Caco-2 (cell line): ENCODE measurements around the gene POLR1A. TPM values are rescaled to one million over a fixed set of nuclear protein-coding genes. Genes with fewer than 3 reads are reported as not detected.

ENCODE experiments used
- BruUV-seq: library from RNA; stranded (reverse); fragments of 400-500 nt; replicated peaks from 2 replicates; lab custom pipeline; 2021; lab: Mats Ljungman, UMichigan
- CTCF ChIA-PET: fragments of 300-600 bp; sonication (Branson Sonifier 250); formaldehyde crosslinking; loops from one replicate; lab custom pipeline; 2022; ENCODE audit warnings: antibody characterized with exemption; lab: Charles Lee
- POLR2A ChIA-PET: fragments of 300-600 bp; sonication (Branson Sonifier 250); formaldehyde crosslinking; loops from one replicate; lab custom pipeline; 2022; ENCODE audit warnings: antibody characterized with exemption; lab: Charles Lee
- DNase-seq, 2 experiments: peaks; one replicate each; pipeline versions ENCODE4 v3.0.0 to v3.0.0-alpha.2; 2020 to 2022
- H3K27me3 ChIP-seq: replicated peaks from 2 replicates; pipeline ENCODE4 v1.6.0; 2011; ENCODE audit warnings: low read length; ENCODE audit not compliant: control insufficient read depth, insufficient read depth
- H3K36me3 ChIP-seq: 2 replicates; pipeline ENCODE4 v1.5.1; 2011; ENCODE audit warnings: low read length; ENCODE audit not compliant: control insufficient read depth, insufficient read depth
- H3K4me1 ChIP-seq: fragments of 250-450 bp; sonication (Bioruptor Pico); 2 replicates; pipeline ENCODE4 v1.5.1; 2020; ENCODE audit warnings: mild to moderate bottlenecking
- H3K4me3 ChIP-seq: 2 replicates; pipeline ENCODE4 v1.5.1; 2011; ENCODE audit warnings: low read depth, mild to moderate bottlenecking, control low read depth, low read length
- H3K9me3 ChIP-seq: fragments of 250-450 bp; sonication (Bioruptor Pico); 2 replicates; pipeline ENCODE4 v1.5.1; 2020; ENCODE audit warnings: mild to moderate bottlenecking, moderate library complexity
- H3K27ac Mint-ChIP-seq: one replicate; pipeline ENCODE4 v1.8.0; 2022; ENCODE audit warnings: mixed read lengths; ENCODE audit not compliant: unreplicated experiment
- H3K27me3 Mint-ChIP-seq: one replicate; pipeline ENCODE4 v1.8.0; 2022; ENCODE audit warnings: mixed read lengths; ENCODE audit not compliant: insufficient read depth, unreplicated experiment
- H3K36me3 Mint-ChIP-seq: one replicate; pipeline ENCODE4 v1.8.0; 2022; ENCODE audit warnings: mild to moderate bottlenecking, mixed read lengths; ENCODE audit not compliant: insufficient read depth, unreplicated experiment
- H3K4me1 Mint-ChIP-seq: one replicate; pipeline ENCODE4 v1.8.0; 2022; ENCODE audit warnings: low read depth, mixed read lengths; ENCODE audit not compliant: unreplicated experiment
- H3K4me3 Mint-ChIP-seq: one replicate; pipeline ENCODE4 v1.8.0; 2022; ENCODE audit warnings: mild to moderate bottlenecking, moderate library complexity, mixed read lengths; ENCODE audit not compliant: unreplicated experiment
- H3K9me3 Mint-ChIP-seq: one replicate; pipeline ENCODE4 v1.8.0; 2022; ENCODE audit warnings: mixed read lengths; ENCODE audit not compliant: unreplicated experiment
- CTCF ChIP-seq, 2 experiments: fragments of 200-600 bp in 1 of 2; IDR thresholded peaks; 1 replicate in 1 of 2; 2 replicates in 1 of 2; pipeline versions ENCODE4 v1.5.1 to v1.8.0; 2011 to 2022; ENCODE audit warnings: antibody characterized with exemption in 1 of 2, control low read depth in 1 of 2, inconsistent platforms in 1 of 2, low read depth in 1 of 2, low read length in 1 of 2, mild to moderate bottlenecking in 1 of 2, moderate library complexity in 1 of 2; ENCODE audit not compliant: insufficient read depth in 1 of 2, severe bottlenecking in 1 of 2, unreplicated experiment in 1 of 2
- intact Hi-C: fragments of 100-400 bp; cut with micrococcal nuclease; formaldehyde crosslinking; loops from one replicate; pipeline ENCODE4 v1.10.0; 2022; ENCODE audit not compliant: unreplicated experiment
- total RNA-seq: library from RNA; stranded (reverse); gene quantifications from 2 replicates; pipeline ENCODE4 v1.2.3, GENCODE V29; 2022

POLR1A gene
- total RNA-seq, 1 experiment from 2014 or later: 73.8 TPM

- H3K4me1 Mint-ChIP-seq: peaks cover 6% of the 10 kb centered on the region
- intact Hi-C loops: no loop called here
- no peaks in the 10 kb centered on the region for H3K36me3 Mint-ChIP-seq
- H3K9me3 Mint-ChIP-seq: peaks cover 23% of the 10 kb centered on the region
- BruUV-seq: no TSS peak
- CTCF ChIA-PET: no interaction called here
- Histone ChIP-seq H3K4me1 (peaks cover 6% of the 10 kb centered on the region), H3K9me3 (peaks cover 10% of the 10 kb centered on the region), H3K36me3 (no peaks in the 10 kb centered on the region), H3K27me3 (no peaks in the 10 kb centered on the region), H3K4me3 (no peak overlapping the region)
- H3K27ac Mint-ChIP-seq: no peak overlapping the region
- peak in 1 of 2 experiments; percentile 31 for DNase-seq
- no peak overlapping the region for H3K4me3 Mint-ChIP-seq
- POLR2A ChIA-PET: no interaction called here
- TF ChIP-seq CTCF (IDR thresholded peaks at IDR 0.05; ENCODE audit: insufficient read depth in 1 of 2, low read depth in 1 of 2, low read length in 1 of 2, severe bottlenecking in 1 of 2, unreplicated experiment in 1 of 2): no peak
- H3K27me3 Mint-ChIP-seq: peaks cover 3% of the 10 kb centered on the region
These were observed 101.7 kb downstream of the POLR1A start for GRCh38 chr2:86003967-86004366.

DNA sequence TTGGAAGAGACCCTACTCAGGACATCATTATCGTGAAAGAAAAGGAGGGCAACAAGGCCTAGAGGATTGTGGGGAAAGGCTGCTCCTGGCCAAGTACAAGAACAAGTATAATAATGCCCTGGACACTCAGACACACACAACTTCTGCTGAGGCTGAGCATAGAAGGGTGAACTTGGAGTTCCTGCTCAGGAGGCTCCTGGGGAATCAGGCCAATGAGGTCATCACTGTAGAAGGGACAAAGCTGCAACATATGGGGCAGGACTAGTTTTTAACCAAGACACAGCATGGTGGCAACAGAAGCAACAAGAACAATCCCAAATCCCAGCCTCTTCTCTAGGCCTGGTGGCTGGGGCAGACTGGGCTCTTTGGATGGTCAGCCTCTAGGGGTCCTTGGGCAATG is 102.6 kb downstream of the POLR1A start:
- Mint-ChIP-seq H3K4me1 (peaks cover 6% of the 10 kb centered on the region), H3K36me3 (no peaks in the 10 kb centered on the region), H3K27me3 (peaks cover 2% of the 10 kb centered on the region), H3K9me3 (peaks cover 19% of the 10 kb centered on the region), H3K4me3 (no peak overlapping the region), H3K27ac (no peak overlapping the region)
- POLR2A ChIA-PET: no interaction called here
- intact Hi-C loops: no loop called here
- CTCF ChIA-PET: no interaction called here
- TF ChIP-seq CTCF (IDR thresholded peaks at IDR 0.05; ENCODE audit: insufficient read depth in 1 of 2, low read depth in 1 of 2, low read length in 1 of 2, severe bottlenecking in 1 of 2, unreplicated experiment in 1 of 2): no peak
- no peaks in the 10 kb centered on the region for H3K27me3 ChIP-seq
- BruUV-seq: no TSS peak
- no peak overlapping the region for H3K4me3 ChIP-seq
- H3K4me1 ChIP-seq: peaks cover 15% of the 10 kb centered on the region
- H3K36me3 ChIP-seq: no peaks in the 10 kb centered on the region
- peaks cover 10% of the 10 kb centered on the region for H3K9me3 ChIP-seq
- DNase-seq: peak in 1 of 2 experiments; percentile 9

GRCh38 chr2:86002375-86002774 is 103.3 kb downstream of the POLR1A start:
- H3K27me3 Mint-ChIP-seq: no peaks in the 10 kb centered on the region
- H3K27ac Mint-ChIP-seq: no peak overlapping the region
- Histone ChIP-seq H3K36me3 (no peaks in the 10 kb centered on the region), H3K4me3 (no peak overlapping the region), H3K27me3 (no peaks in the 10 kb centered on the region), H3K4me1 (peaks cover 21% of the 10 kb centered on the region), H3K9me3 (peaks cover 6% of the 10 kb centered on the region)
- intact Hi-C loops: no loop called here
- ChIA-PET POLR2A (no interaction called here), CTCF (no interaction called here)
- peaks cover 6% of the 10 kb centered on the region for H3K4me1 Mint-ChIP-seq
- no peaks in the 10 kb centered on the region for H3K36me3 Mint-ChIP-seq
- no peak for DNase-seq
- no peak for TF ChIP-seq CTCF (IDR thresholded peaks at IDR 0.05; ENCODE audit: insufficient read depth in 1 of 2, low read depth in 1 of 2, low read length in 1 of 2, severe bottlenecking in 1 of 2, unreplicated experiment in 1 of 2)
- no TSS peak for BruUV-seq
- no peak overlapping the region for H3K4me3 Mint-ChIP-seq
- peaks cover 13% of the 10 kb centered on the region for H3K9me3 Mint-ChIP-seq
